ENCODE measurements around the gene PSMG1. TPM values are rescaled to one million over a fixed set of nuclear protein-coding genes. Genes with fewer than 3 reads are reported as not detected.

PSMG1 gene
- total and polyA plus RNA-seq, 9 of the 15 experiments (the other 6 are each of a cell fraction or from before 2014, with no cell fraction given): 54.5 to 427 (median 328) TPM

DNA sequence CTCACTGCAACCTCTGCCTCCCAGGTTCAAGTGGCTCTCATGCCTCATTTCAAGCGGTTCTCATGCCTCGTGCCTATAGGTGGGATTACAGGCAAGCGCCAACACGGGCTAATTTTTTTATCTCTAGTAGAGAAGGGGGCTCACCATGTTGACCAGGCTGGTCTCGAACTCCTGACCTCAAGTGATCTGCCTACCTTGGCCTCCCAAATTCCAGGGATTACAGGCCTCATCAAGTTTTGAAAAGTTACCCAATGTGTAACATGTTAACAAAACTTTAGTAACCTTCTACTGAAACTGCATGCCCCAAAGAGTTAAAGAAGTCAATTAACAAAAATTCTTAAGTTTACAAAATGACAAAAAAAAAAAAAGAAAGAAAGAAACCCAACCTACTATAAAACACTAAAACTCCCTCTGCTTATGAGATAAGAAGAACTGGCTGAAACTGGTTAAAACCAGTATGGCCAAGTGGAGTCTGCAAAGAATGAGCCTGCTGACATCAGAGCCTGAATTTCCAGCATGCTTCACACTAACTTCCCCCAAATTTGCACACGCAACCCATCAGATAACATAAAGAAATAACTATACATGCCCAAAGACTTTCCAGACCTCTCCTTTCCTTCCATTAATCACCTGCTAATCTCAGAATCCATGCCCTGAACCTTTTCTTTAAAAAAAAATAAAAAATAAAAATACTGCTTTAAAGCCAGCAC is 25.5 kb upstream of the PSMG1 start (continued):
- TF ChIP-seq CEBPG (CRISPR knock-in tag; IDR thresholded peaks at IDR 0.05) (no peak; the same call in 1 of the 2 replicates), CEBPG (tag; conservative IDR thresholded peaks at IDR 0.05 in 1 of 2, IDR thresholded peaks at IDR 0.05 in 1 of 2) (0 out of 4 replicates have a peak, but pooled peaks of 1 of the 2 experiments have one; percentile 11), GTF2A2 (tag; IDR thresholded peaks at IDR 0.05) (peak; percentile 79), PHF21A (IDR thresholded peaks at IDR 0.05; ENCODE audit: borderline replicate concordance, low read depth) (no peak), SMARCA4 (IDR thresholded peaks at IDR 0.05) (peak; percentile 89), ARID1B (IDR thresholded peaks at IDR 0.05) (peak; percentile 63), GTF2E2 (tag; IDR thresholded peaks at IDR 0.05) (peak; percentile 61; the same call in 1 of the 2 replicates), BCOR (IDR thresholded peaks at IDR 0.05) (peak; percentile 98; the same call in 1 of the 2 replicates), NR2C1 (IDR thresholded peaks at IDR 0.05) (no peak; the same call in 1 of the 2 replicates), NR2C1 (tag; IDR thresholded peaks at IDR 0.05) (peak; percentile 70), ZNF766 (CRISPR knock-in tag; conservative IDR thresholded peaks at IDR 0.05) (peak; percentile 88)
- TF ChIP-seq, protein P1, sequence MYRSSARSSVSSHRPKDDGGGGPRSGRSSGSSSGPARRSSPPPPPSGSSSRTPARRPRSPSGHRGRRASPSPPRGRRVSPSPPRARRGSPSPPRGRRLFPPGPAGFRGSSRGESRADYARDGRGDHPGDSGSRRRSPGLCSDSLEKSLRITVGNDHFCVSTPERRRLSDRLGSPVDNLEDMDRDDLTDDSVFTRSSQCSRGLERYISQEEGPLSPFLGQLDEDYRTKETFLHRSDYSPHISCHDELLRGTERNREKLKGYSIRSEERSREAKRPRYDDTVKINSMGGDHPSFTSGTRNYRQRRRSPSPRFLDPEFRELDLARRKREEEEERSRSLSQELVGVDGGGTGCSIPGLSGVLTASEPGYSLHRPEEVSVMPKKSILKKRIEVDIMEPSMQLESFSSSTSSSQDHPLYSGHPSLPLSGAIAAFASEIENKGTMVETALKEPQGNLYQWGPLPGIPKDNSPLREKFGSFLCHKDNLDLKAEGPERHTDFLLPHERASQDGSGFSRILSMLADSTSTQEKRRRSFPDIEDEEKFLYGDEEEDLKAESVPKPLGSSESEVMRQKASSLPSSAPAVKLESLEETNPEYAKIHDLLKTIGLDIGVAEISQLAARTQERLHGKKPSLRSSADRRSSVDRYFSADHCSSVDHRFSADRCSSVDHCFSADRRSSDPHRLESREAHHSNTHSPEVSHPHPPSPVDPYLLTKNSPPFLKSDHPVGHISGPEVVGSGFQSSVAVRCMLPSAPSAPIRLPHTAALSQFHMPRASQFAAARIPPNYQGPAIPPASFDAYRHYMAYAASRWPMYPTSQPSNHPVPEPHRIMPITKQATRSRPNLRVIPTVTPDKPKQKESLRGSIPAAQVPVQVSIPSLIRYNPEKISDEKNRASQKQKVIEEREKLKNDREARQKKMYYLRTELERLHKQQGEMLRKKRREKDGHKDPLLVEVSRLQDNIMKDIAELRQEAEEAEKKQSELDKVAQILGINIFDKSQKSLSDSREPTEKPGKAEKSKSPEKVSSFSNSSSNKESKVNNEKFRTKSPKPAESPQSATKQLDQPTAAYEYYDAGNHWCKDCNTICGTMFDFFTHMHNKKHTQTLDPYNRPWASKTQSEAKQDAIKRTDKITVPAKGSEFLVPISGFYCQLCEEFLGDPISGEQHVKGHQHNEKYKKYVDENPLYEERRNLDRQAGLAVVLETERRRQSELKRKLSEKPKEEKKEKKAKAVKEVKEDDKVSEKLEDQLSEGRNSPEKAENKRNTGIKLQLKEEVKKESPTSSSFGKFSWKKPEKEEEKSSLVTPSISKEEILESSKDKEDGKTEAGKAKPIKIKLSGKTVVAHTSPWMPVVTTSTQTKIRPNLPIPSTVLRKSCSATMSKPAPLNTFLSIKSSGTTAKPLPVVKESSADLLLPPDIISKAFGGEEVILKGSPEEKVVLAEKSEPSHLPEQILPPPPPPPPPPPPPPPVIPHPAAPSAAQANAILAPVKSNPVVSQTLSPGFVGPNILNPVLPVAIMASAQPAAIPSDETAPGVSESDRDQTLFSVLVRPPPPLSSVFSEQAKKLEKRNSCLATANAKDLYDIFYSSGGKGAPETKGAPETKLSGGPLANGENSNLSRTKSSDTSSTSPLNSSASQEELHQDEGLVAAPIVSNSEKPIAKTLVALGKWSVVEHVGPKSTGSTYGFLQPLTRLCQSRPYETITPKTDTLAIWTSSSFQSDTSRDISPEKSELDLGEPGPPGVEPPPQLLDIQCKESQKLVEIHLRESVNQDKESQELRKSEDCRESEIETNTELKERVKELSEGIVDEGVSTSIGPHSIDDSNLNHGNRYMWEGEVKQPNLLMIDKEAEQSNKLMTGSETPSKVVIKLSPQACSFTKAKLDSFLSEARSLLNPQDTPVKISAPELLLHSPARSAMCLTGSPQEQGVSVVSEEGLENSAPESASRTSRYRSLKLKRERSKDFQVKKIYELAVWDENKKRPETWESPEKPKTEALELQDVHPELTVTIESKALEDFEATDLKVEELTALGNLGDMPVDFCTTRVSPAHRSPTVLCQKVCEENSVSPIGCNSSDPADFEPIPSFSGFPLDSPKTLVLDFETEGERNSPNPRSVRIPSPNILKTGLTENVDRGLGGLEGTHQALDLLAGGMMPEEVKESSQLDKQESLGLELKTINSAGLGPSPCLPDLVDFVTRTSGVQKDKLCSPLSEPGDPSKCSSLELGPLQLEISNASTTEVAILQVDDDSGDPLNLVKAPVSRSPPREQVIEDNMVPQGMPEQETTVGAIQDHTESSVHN (IDR thresholded peaks at IDR 0.05; ENCODE audit: borderline replicate concordance in 1 of 2, low read depth in 1 of 2): peak in 1 of 2 experiments; percentile 39; a peak in 1 of 4 replicates
